ENCODE measurements around the gene CLIP1. TPM values are rescaled to one million over a fixed set of nuclear protein-coding genes. Genes with fewer than 3 reads are reported as not detected.

CLIP1 gene
- total and polyA plus RNA-seq, 2 of the 13 experiments (the other 11 are each of a cell fraction or from before 2014, with no cell fraction given), result 28.9 to 43.7 TPM

DNA sequence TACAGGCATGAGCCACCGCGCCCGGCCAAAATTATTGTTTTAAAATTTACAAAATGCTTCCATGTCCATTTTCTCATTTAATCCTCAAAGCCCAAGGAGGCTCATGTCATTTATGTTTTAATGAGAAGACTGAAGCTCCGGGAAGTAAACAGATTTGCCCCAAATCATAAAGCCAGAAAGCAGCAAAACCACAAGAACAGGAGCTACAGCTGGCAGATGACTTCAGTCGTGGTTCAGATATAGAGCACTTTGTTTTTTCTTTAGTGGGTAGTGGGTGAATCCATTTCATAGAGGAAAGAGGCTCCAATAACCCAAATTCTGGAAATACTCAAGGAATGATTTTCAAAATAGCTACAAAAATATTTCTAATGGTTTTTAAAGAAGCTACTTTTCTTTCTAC, 110.8 kb downstream of the CLIP1 start:
- Histone ChIP-seq H4K20me1 (ENCODE audit: insufficient read depth, low read length) (no peaks in the 10 kb centered on the region), H3K4me3 (replicated peaks in 1 of 3; ENCODE audit: insufficient read depth in 1 of 3, low read depth in 2 of 3, low read length in 3 of 3) (no peak overlapping the region), H2AFZ (ENCODE audit: low read length) (no peak overlapping the region), H3K36me3 (replicated peaks in 1 of 2; ENCODE audit: control insufficient read depth in 1 of 2, insufficient read depth in 2 of 2, low read length in 2 of 2) (peaks cover 4 to 44% of the 10 kb centered on the region in 2 experiments; a peak in 4 of 5 replicates), H3K9me3 (ENCODE audit: low read length) (no peaks in the 10 kb centered on the region), H3K79me2 (ENCODE audit: insufficient read depth, low read length) (no peaks in the 10 kb centered on the region), H3K4me1 (ENCODE audit: insufficient read depth, low read length) (0 out of 2 replicates have a peak, but pooled peaks cover 1% of the 10 kb centered on the region), H3K4me2 (ENCODE audit: low read depth, low read length) (no peak overlapping the region), H3K9ac (ENCODE audit: insufficient read depth, low read depth, low read length) (no peak overlapping the region), H3K27me3 (ENCODE audit: control insufficient read depth in 1 of 2, insufficient read depth in 2 of 2, low read length in 2 of 2) (no peaks in the 10 kb centered on the region), H3K27ac (ENCODE audit: extremely low read length, insufficient read depth, low read length) (no peak overlapping the region)
- WGBS (ENCODE audit: low lambda C conversion rate), result 95% methylated on average over 5 of the region's 5 CpGs
- TF ChIP-seq MED8 (CRISPR knock-in tag; IDR thresholded peaks at IDR 0.05; ENCODE audit: insufficient replicate concordance) (no peak), ZBTB21 (CRISPR knock-in tag; IDR thresholded peaks at IDR 0.05) (no peak), REXO4 (CRISPR knock-in tag; IDR thresholded peaks at IDR 0.05; ENCODE audit: borderline replicate concordance) (no peak), NFKB2 (CRISPR knock-in tag; IDR thresholded peaks at IDR 0.05; ENCODE audit: borderline replicate concordance) (no peak), ERF (CRISPR knock-in tag; IDR thresholded peaks at IDR 0.05) (no peak)
- no TSS peak for BruUV-seq (replicated peaks)
- CTCF ChIA-PET (ENCODE audit: low intra/inter-chr PET ratio, low total read pairs), result no interaction called here
- no peak for ATAC-seq
- no peak for FAIRE-seq
- DNase-seq (ENCODE audit: low spot score), result no peak
- in situ Hi-C loops (cut with HindIII; ENCODE audit: extremely low pct_ligation_motif_present, low pct_unique_long_range_greater_than_20kb), result no loop called here
- POLR2A ChIA-PET, result no interaction called here
- intact Hi-C loops (cut with micrococcal nuclease; ENCODE audit: unreplicated experiment), result no loop called here

DNA sequence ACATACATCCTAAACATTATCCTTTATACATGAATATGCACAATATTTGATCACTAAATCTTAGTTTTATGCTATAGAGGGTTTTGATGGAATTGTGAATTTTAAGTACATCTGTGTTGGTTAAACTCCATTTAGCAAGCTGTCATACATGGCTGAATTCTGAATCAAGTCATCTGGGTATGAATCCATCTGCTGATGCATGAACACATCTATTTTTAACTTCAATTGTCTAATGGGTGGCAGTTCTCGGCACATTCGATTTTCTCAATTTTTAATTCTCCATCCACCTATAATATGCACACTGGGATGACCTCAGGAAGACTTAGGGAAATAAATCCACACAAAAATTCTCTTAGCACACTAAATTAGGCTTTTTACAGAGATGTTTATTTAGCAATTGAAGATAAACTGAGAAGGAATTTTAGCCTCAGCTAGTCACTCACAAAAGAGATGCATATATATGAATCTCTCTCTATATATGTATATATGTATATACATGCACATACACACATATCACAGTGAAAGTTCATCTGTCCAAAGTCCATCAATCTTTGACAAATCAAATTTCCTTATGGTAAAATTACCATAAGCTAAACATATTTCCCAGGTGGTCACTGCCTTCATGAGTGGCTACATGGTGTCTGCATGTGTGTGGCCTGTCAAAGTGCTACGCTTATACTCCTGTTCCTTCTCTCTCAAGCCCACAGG, 111.7 kb downstream of the CLIP1 start:
- no peak overlapping the region for H2AFZ ChIP-seq (ENCODE audit: low read length)
- H3K79me2 ChIP-seq (ENCODE audit: insufficient read depth, low read length), result no peaks in the 10 kb centered on the region
- FAIRE-seq, result no peak
- no peak overlapping the region for H3K27ac ChIP-seq (ENCODE audit: extremely low read length, insufficient read depth, low read length)
- in situ Hi-C loops (cut with HindIII; ENCODE audit: extremely low pct_ligation_motif_present, low pct_unique_long_range_greater_than_20kb), result no loop called here
- WGBS (ENCODE audit: low lambda C conversion rate), result 91% methylated on average over 3 of the region's 3 CpGs
- intact Hi-C loops (cut with micrococcal nuclease; ENCODE audit: unreplicated experiment), result no loop called here
- ATAC-seq, result no peak
- H3K27me3 ChIP-seq (ENCODE audit: control insufficient read depth in 1 of 2, insufficient read depth in 2 of 2, low read length in 2 of 2), result no peaks in the 10 kb centered on the region
- no TSS peak for BruUV-seq (replicated peaks)
- no peak overlapping the region for H3K4me3 ChIP-seq (replicated peaks in 1 of 3; ENCODE audit: insufficient read depth in 1 of 3, low read depth in 2 of 3, low read length in 3 of 3)
- ChIA-PET POLR2A (no interaction called here), CTCF (ENCODE audit: low intra/inter-chr PET ratio, low total read pairs) (no interaction called here)
- TF ChIP-seq MTA1 (CRISPR knock-in tag; IDR thresholded peaks at IDR 0.05; ENCODE audit: borderline replicate concordance) (no peak), KDM1A (CRISPR knock-in tag; IDR thresholded peaks at IDR 0.05) (no peak), ZNF724P (CRISPR knock-in tag; IDR thresholded peaks at IDR 0.05; ENCODE audit: borderline replicate concordance) (no peak), PRMT3 (CRISPR knock-in tag; IDR thresholded peaks at IDR 0.05; ENCODE audit: borderline replicate concordance, low read depth) (no peak), RBAK (CRISPR knock-in tag; IDR thresholded peaks at IDR 0.05) (no peak), NFE2L2 (IDR thresholded peaks at IDR 0.05; ENCODE audit: low read length) (no peak)
- TF ChIP-seq, protein P1, sequence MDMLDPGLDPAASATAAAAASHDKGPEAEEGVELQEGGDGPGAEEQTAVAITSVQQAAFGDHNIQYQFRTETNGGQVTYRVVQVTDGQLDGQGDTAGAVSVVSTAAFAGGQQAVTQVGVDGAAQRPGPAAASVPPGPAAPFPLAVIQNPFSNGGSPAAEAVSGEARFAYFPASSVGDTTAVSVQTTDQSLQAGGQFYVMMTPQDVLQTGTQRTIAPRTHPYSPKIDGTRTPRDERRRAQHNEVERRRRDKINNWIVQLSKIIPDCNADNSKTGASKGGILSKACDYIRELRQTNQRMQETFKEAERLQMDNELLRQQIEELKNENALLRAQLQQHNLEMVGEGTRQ (IDR thresholded peaks at IDR 0.05; ENCODE audit: low read depth, low read length), result no peak
- TF ChIP-seq, protein P1 (CRISPR knock-in tag; IDR thresholded peaks at IDR 0.05; ENCODE audit: borderline replicate concordance), result no peak
- TF ChIP-seq, protein P2, sequence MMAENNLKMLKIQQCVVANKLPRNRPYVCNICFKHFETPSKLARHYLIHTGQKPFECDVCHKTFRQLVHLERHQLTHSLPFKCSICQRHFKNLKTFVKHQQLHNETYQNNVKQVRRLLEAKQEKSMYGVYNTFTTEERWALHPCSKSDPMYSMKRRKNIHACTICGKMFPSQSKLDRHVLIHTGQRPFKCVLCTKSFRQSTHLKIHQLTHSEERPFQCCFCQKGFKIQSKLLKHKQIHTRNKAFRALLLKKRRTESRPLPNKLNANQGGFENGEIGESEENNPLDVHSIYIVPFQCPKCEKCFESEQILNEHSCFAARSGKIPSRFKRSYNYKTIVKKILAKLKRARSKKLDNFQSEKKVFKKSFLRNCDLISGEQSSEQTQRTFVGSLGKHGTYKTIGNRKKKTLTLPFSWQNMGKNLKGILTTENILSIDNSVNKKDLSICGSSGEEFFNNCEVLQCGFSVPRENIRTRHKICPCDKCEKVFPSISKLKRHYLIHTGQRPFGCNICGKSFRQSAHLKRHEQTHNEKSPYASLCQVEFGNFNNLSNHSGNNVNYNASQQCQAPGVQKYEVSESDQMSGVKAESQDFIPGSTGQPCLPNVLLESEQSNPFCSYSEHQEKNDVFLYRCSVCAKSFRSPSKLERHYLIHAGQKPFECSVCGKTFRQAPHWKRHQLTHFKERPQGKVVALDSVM (CRISPR knock-in tag; IDR thresholded peaks at IDR 0.05), result no peak
- H3K4me2 ChIP-seq (ENCODE audit: low read depth, low read length), result no peak overlapping the region
- no peaks in the 10 kb centered on the region for H4K20me1 ChIP-seq (ENCODE audit: insufficient read depth, low read length)
- no peak overlapping the region for H3K9ac ChIP-seq (ENCODE audit: insufficient read depth, low read depth, low read length)
- H3K36me3 ChIP-seq (replicated peaks in 1 of 2; ENCODE audit: control insufficient read depth in 1 of 2, insufficient read depth in 2 of 2, low read length in 2 of 2), result peaks cover 4 to 39% of the 10 kb centered on the region in 2 experiments; a peak in 4 of 5 replicates
- no peaks in the 10 kb centered on the region for H3K9me3 ChIP-seq (ENCODE audit: low read length)
- no peak for DNase-seq (ENCODE audit: low spot score)
- H3K4me1 ChIP-seq (ENCODE audit: insufficient read depth, low read length), result peaks cover 6% of the 10 kb centered on the region; the same call in 1 of the 2 replicates
